Osteoblast (primary cell): ENCODE measurements around the gene KIAA1217. TPM values are rescaled to one million over a fixed set of nuclear protein-coding genes. Genes with fewer than 3 reads are reported as not detected.

Experiments used
- DNase-seq: peaks from one replicate; pipeline ENCODE4 v3.0.0; 2011; ENCODE audit warnings: low spot score, mixed read lengths; ENCODE audit not compliant: insufficient read length; ENCODE audit errors: missing footprints
- H2AFZ ChIP-seq: 2 replicates; pipeline ENCODE4 v1.6.0; 2011; ENCODE audit warnings: mild to moderate bottlenecking, low read length
- H3K27ac ChIP-seq: 2 replicates; pipeline ENCODE4 v1.5.1; 2011; ENCODE audit warnings: mild to moderate bottlenecking, low read depth, low read length, moderate library complexity
- H3K27me3 ChIP-seq: 2 replicates; pipeline ENCODE4 v1.6.0; 2012; ENCODE audit warnings: mild to moderate bottlenecking, control low read depth, inconsistent platforms, low read length, moderate library complexity; ENCODE audit not compliant: insufficient read depth
- H3K36me3 ChIP-seq: 2 replicates; pipeline ENCODE4 v1.5.1; 2011; ENCODE audit warnings: mild to moderate bottlenecking, low read length, control low read depth, moderate library complexity; ENCODE audit not compliant: insufficient read depth
- H3K4me1 ChIP-seq: 2 replicates; pipeline ENCODE4 v1.5.1; 2011; ENCODE audit warnings: mild to moderate bottlenecking, low read length, control low read depth, moderate library complexity; ENCODE audit not compliant: insufficient read depth
- H3K4me2 ChIP-seq: 2 replicates; pipeline ENCODE4 v1.6.0; 2011; ENCODE audit warnings: mild to moderate bottlenecking, low read length; ENCODE audit not compliant: insufficient read depth
- H3K4me3 ChIP-seq: fragments of 200-600 bp; sonication (generic); 3 replicates; pipeline ENCODE4 v1.5.1; 2012; ENCODE audit warnings: mild to moderate bottlenecking, low read length, inconsistent platforms; ENCODE audit not compliant: insufficient read depth
- H3K79me2 ChIP-seq: 2 replicates; pipeline ENCODE4 v1.6.0; 2012; ENCODE audit warnings: mild to moderate bottlenecking, low read length, control low read depth, inconsistent platforms; ENCODE audit not compliant: insufficient read depth
- H3K9me3 ChIP-seq: 2 replicates; pipeline ENCODE4 v1.5.1; 2011; ENCODE audit warnings: low read depth, low read length, control low read depth
- H4K20me1 ChIP-seq: 2 replicates; pipeline ENCODE4 v1.6.0; 2012; ENCODE audit warnings: mild to moderate bottlenecking, low read length, control low read depth; ENCODE audit not compliant: insufficient read depth
- CTCF ChIP-seq: IDR thresholded peaks from 2 replicates; pipeline ENCODE4 v1.5.1; 2011; ENCODE audit warnings: mild to moderate bottlenecking, low read depth, low read length, moderate library complexity; ENCODE audit errors: extremely low read depth
- total RNA-seq: library from RNA; depleted of rRNA; stranded (reverse); fragments of >200 nt; gene quantifications from 2 replicates; pipeline ENCODE4 v1.2.3, GENCODE V29; 2012

The KIAA1217 gene
- total RNA-seq, 1 donor = 51.0 TPM

GRCh38 chr10:24518981-24519597 lies 310.2 kb downstream of the KIAA1217 start:
- peak; percentile 94 for DNase-seq
- no peaks in the 10 kb centered on the region for H3K79me2 ChIP-seq
- H3K4me2 ChIP-seq = peak overlapping the region; percentile 72
- peaks cover 39% of the 10 kb centered on the region for H3K36me3 ChIP-seq
- peak overlapping the region; percentile 89 for H2AFZ ChIP-seq
- H3K9me3 ChIP-seq = no peaks in the 10 kb centered on the region
- no peak overlapping the region for H3K27ac ChIP-seq
- H4K20me1 ChIP-seq = no peaks in the 10 kb centered on the region
- no peaks in the 10 kb centered on the region for H3K27me3 ChIP-seq
- H3K4me1 ChIP-seq = peaks cover 6% of the 10 kb centered on the region
- TF ChIP-seq CTCF = peak; percentile 87
- H3K4me3 ChIP-seq = peak overlapping the region; percentile 13

GRCh38 chr10:24519950-24520349 lies 311.0 kb downstream of the KIAA1217 start:
- Histone ChIP-seq H3K9me3 (no peaks in the 10 kb centered on the region), H3K36me3 (peaks cover 41% of the 10 kb centered on the region), H2AFZ (no peak overlapping the region), H4K20me1 (no peaks in the 10 kb centered on the region), H3K27me3 (no peaks in the 10 kb centered on the region), H3K79me2 (no peaks in the 10 kb centered on the region), H3K4me2 (no peak overlapping the region), H3K27ac (no peak overlapping the region), H3K4me3 (no peak overlapping the region), H3K4me1 (peaks cover 6% of the 10 kb centered on the region)
- TF ChIP-seq CTCF = no peak
- DNase-seq = no peak

- no peaks in the 10 kb centered on the region for H4K20me1 ChIP-seq
- H3K4me2 ChIP-seq = no peak overlapping the region
- no peak overlapping the region for H3K4me3 ChIP-seq
These were observed 315.4 kb downstream of the KIAA1217 start for GRCh38 chr10:24524314-24524713.

More at GRCh38 chr10:24524314-24524713, 315.4 kb downstream of the KIAA1217 start:
- no peaks in the 10 kb centered on the region for H3K9me3 ChIP-seq
- no peak for TF ChIP-seq CTCF
- no peak for DNase-seq
- H3K27ac ChIP-seq = no peak overlapping the region
- no peaks in the 10 kb centered on the region for H3K79me2 ChIP-seq
- peaks cover 55% of the 10 kb centered on the region for H3K36me3 ChIP-seq
- H2AFZ ChIP-seq = no peak overlapping the region
- H3K4me1 ChIP-seq = no peaks in the 10 kb centered on the region
- H3K27me3 ChIP-seq = no peaks in the 10 kb centered on the region
